Globus pallidus (tissue), 1 donor: ENCODE results near the gene WDR93.

Experiments used
- DNase-seq: peaks from one replicate; pipeline ENCODE4 v3.0.0-alpha.2; 2015; ENCODE audit warnings: low spot score

WDR93 gene

DNA sequence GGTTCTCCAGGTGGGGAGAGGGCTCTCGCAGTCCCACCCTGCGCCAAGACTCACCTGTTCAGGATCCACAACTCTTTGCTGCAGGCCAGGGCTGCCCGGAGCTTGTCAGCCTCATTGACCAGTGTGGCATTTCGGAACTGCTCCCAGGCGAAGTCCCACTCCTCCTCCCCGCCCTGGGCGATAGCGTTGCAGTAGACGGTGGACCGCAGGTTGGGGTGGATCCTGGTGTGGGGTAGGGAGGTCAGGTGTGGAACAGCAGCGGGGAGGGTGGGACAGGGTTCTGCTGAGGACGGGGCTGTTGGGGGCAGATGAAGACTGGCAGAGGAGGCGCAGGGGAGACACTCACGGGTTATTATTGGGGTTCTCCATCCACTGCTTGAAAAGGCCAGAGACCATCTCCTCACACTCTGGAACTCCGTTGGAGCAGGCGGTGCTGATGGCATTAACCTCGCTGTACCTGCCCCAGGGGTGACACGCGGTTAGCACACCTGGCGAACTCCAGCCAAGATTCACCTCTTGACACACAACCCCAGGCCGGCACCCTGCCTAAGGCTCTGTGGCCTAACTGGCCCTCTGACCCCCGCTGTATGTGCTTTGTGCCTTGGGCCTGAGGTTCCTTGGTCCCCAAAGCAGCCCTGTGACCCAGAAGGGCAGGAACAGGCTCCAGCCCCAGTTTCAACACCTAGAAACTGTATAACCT, 101.6 kb downstream of the WDR93 start:
- no peak for DNase-seq
